PC-9 (cell line): ENCODE results near the gene AP5B1.

Experiments used
- EZH2 ChIP-seq: fragments of 200-600 bp; sonication (generic); IDR thresholded peaks from 2 replicates; pipeline ENCODE4 v1.8.0; 2017; ENCODE audit warnings: antibody characterized with exemption, low read depth
- TF ChIP-seq, protein P1 (sequence below): fragments of 200-600 bp; sonication (generic); conservative IDR thresholded peaks from 2 replicates; pipeline ENCODE4 v1.6.1; 2017; ENCODE audit warnings: mixed run types, antibody characterized with exemption, mild to moderate bottlenecking, moderate library complexity

DNA sequence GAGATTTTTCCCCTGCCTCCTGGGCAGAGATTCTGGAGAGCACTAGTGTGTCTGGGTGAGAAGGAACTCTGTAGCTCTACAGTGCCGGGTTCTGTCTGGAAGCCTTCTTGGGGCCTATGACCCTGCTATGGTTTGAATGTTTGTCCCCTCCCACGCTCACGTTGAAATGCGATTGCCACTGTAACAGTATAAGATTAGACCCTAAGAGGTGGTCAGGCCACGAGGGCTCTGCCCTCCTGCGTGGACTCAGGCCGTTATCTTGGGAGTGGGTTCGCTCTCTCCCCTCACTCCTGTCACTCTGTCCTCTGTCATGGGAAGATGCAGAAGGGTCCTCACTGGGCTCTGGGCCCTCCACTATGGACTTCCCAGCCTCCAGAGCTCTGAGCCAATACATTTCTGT is 3.5 kb downstream of the AP5B1 start:
- TF ChIP-seq, protein P1, sequence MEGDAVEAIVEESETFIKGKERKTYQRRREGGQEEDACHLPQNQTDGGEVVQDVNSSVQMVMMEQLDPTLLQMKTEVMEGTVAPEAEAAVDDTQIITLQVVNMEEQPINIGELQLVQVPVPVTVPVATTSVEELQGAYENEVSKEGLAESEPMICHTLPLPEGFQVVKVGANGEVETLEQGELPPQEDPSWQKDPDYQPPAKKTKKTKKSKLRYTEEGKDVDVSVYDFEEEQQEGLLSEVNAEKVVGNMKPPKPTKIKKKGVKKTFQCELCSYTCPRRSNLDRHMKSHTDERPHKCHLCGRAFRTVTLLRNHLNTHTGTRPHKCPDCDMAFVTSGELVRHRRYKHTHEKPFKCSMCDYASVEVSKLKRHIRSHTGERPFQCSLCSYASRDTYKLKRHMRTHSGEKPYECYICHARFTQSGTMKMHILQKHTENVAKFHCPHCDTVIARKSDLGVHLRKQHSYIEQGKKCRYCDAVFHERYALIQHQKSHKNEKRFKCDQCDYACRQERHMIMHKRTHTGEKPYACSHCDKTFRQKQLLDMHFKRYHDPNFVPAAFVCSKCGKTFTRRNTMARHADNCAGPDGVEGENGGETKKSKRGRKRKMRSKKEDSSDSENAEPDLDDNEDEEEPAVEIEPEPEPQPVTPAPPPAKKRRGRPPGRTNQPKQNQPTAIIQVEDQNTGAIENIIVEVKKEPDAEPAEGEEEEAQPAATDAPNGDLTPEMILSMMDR = no peak
- TF ChIP-seq EZH2 = no peak
